K562 (cell line): Measurements from ENCODE around the gene CCDC82. TPM values are rescaled to one million over a fixed set of nuclear protein-coding genes. Genes with fewer than 3 reads are reported as not detected.

Source experiments
- ATAC-seq: fragments of 200-7000 bp; cut with Tn5 transposase; 3 replicates; pipeline ENCODE4 v1.9.1; 2020; ENCODE audit warnings: moderate library complexity
- BruUV-seq: library from RNA; stranded (reverse); fragments of 400-500 nt; replicated peaks from 2 replicates; lab custom pipeline; 2021; lab: Mats Ljungman, UMichigan
- CTCF ChIA-PET: fragments of 300-600 bp; formaldehyde crosslinking; extraction: SDS; loops from one replicate; lab custom pipeline; 2021; ENCODE audit warnings: low intra/inter-chr PET ratio; lab: Yijun Ruan, JAX
- POLR2A ChIA-PET: fragments of 300-600, 350-650 bp; sonication (Branson Sonifier 250); formaldehyde crosslinking; extraction: SDS; loops from one replicate; lab custom pipeline; 2021; ENCODE audit warnings: antibody characterized with exemption, inconsistent platforms; lab: Yijun Ruan, JAX
- DNase-seq, 4 experiments: peaks; one replicate each; pipeline versions ENCODE4 v3.0.0 to v3.0.0-alpha.2; 2011 to 2018; ENCODE audit warnings: low spot score in 3 of 4, mixed read lengths in 3 of 4; ENCODE audit errors: extremely low read depth in 1 of 4
- FAIRE-seq: peaks from 2 replicates; lab custom pipeline; 2011; peaks lifted over from hg19 to GRCh38; lab: Jason Lieb, UNC
- H2AFZ ChIP-seq: 2 replicates; pipeline ENCODE4 v1.6.0; 2011; ENCODE audit warnings: low read depth, low read length, control low read depth, inconsistent platforms
- H3K27ac ChIP-seq: fragments of 200-600 bp; 3 replicates; pipeline ENCODE4 v1.8.0; 2011; ENCODE audit warnings: low read depth, mild to moderate bottlenecking, control low read depth, inconsistent platforms, low read length, moderate library complexity, mixed read lengths; ENCODE audit errors: extremely low read depth
- H3K27me3 ChIP-seq, 2 experiments: fragments of 300-600 bp in 1 of 2; 2 replicates in 1 of 2; 3 replicates in 1 of 2; pipeline versions ENCODE4 v1.6.0 to v1.8.0; 2011; ENCODE audit warnings: inconsistent platforms in 2 of 2, low read length in 2 of 2, mild to moderate bottlenecking in 1 of 2, mixed read lengths in 1 of 2, moderate library complexity in 1 of 2; ENCODE audit not compliant: control insufficient read depth in 2 of 2, insufficient read depth in 2 of 2
- H3K36me3 ChIP-seq: fragments of 300-600 bp; 3 replicates; pipeline ENCODE4 v1.8.0; 2011; ENCODE audit warnings: mild to moderate bottlenecking, low read length, inconsistent platforms; ENCODE audit not compliant: control insufficient read depth, insufficient read depth
- H3K4me1 ChIP-seq, 2 experiments: fragments of 200-600 bp in 1 of 2; replicated peaks in 1 of 2; 2 replicates in 1 of 2; 3 replicates in 1 of 2; pipeline versions ENCODE4 v1.5.1 to v1.8.0; 2011; ENCODE audit warnings: inconsistent platforms in 2 of 2, low read length in 2 of 2, mild to moderate bottlenecking in 1 of 2, mixed read lengths in 1 of 2, moderate library complexity in 1 of 2; ENCODE audit not compliant: control insufficient read depth in 2 of 2, insufficient read depth in 2 of 2
- H3K4me2 ChIP-seq: 2 replicates; pipeline ENCODE4 v1.6.1; 2011; ENCODE audit warnings: low read length, control low read depth, inconsistent platforms, mixed read lengths; ENCODE audit not compliant: insufficient read depth
- H3K4me3 ChIP-seq: fragments of 200-600 bp; sonication (generic), shearing (Covaris generic); 2 replicates; pipeline ENCODE4 v1.5.1; 2016; ENCODE audit warnings: control low read depth, inconsistent platforms
- H3K79me2 ChIP-seq: fragments of 200-600 bp; 3 replicates; pipeline ENCODE4 v1.8.0; 2011; ENCODE audit warnings: low read length, inconsistent platforms; ENCODE audit not compliant: control insufficient read depth, insufficient read depth
- H3K9ac ChIP-seq, 2 experiments: 2 replicates each; pipeline versions ENCODE4 v1.6.0 to v1.6.1; 2011; ENCODE audit warnings: low read depth in 2 of 2, low read length in 2 of 2, control low read depth in 1 of 2, inconsistent platforms in 1 of 2, mild to moderate bottlenecking in 1 of 2, mixed read lengths in 1 of 2; ENCODE audit not compliant: insufficient read depth in 1 of 2
- H3K9me1 ChIP-seq: one replicate; pipeline ENCODE4 v1.6.0; 2011; ENCODE audit warnings: inconsistent platforms, mild to moderate bottlenecking, low read length, moderate library complexity; ENCODE audit not compliant: control insufficient read depth, insufficient read depth
- H3K9me3 ChIP-seq: replicated peaks from 2 replicates; pipeline ENCODE4 v1.5.1; 2011; ENCODE audit warnings: low read depth, low read length, inconsistent platforms; ENCODE audit not compliant: control insufficient read depth, insufficient read depth
- H4K20me1 ChIP-seq: replicated peaks from 2 replicates; pipeline ENCODE4 v1.6.1; 2011; ENCODE audit warnings: low read length, inconsistent platforms, mixed read lengths; ENCODE audit not compliant: control insufficient read depth, insufficient read depth
- ARID1B ChIP-seq: fragments of 450-650 bp; IDR thresholded peaks from 2 replicates; pipeline ENCODE4 v1.6.1; 2016; ENCODE audit warnings: antibody characterized with exemption, mild to moderate bottlenecking, inconsistent platforms
- ASH1L ChIP-seq: fragments of 450-650 bp; IDR thresholded peaks from 2 replicates; pipeline ENCODE4 v1.6.1; 2018; ENCODE audit warnings: borderline replicate concordance, mild to moderate bottlenecking, low read depth; ENCODE audit not compliant: partially characterized antibody
- BCOR ChIP-seq: fragments of 450-650 bp; IDR thresholded peaks from 2 replicates; pipeline ENCODE4 v1.6.1; 2016
- FOXA3 ChIP-seq, 2 experiments: fragments of 450-650 bp in 1 of 2; sonication (generic) in 1 of 2; formaldehyde crosslinking; IDR thresholded peaks in 1 of 2; conservative IDR thresholded peaks in 1 of 2; 2 replicates each; pipeline versions ENCODE4 v1.4.0 to v1.8.0; 2020 to 2022; ENCODE audit warnings: mild to moderate bottlenecking in 2 of 2, missing genetic modification reagents in 1 of 2
- GTF2E2 ChIP-seq: fragments of 200-800 bp; sonication (Bioruptor generic); IDR thresholded peaks from 2 replicates; pipeline ENCODE4 v1.6.1; 2016; ENCODE audit warnings: missing genetic modification characterization, missing compliant biosample characterization
- ZBTB33 ChIP-seq: sonication (generic); formaldehyde crosslinking; IDR thresholded peaks from 2 replicates; pipeline ENCODE4 v1.8.1; 2023; ENCODE audit warnings: mild to moderate bottlenecking, missing genetic modification reagents
- ZNF766 ChIP-seq: fragments of 200-800 bp; sonication (Bioruptor generic); conservative IDR thresholded peaks from 2 replicates; pipeline ENCODE4 v1.6.1; 2016; ENCODE audit warnings: missing genetic modification characterization, missing compliant biosample characterization
- WGBS: fragments of 100-300 bp; shearing (Covaris generic); methylation state at CpG from one replicate; pipeline ENCODE4 v1.1.6; 2016; ENCODE audit warnings: low coverage, mixed read lengths; ENCODE audit not compliant: insufficient coverage; ENCODE audit errors: missing lambda C conversion rate; 5-methylcytosine and 5-hydroxymethylcytosine counted together
- in situ Hi-C: fragments of 300-500 bp; cut with MboI; formaldehyde crosslinking; loops from 4 replicates; pipeline ENCODE4 v1.15.0; 2018; ENCODE audit warnings: inconsistent platforms, mixed read lengths
- intact Hi-C: fragments of 100-400 bp; cut with micrococcal nuclease; formaldehyde crosslinking; loops from 2 replicates; pipeline ENCODE4 v1.14.2; 2022
- polyA plus RNA-seq, 8 experiments: library from polyadenylated mRNA; depleted of rRNA in 4 of 8; stranded (reverse) in 5 of 8; unstranded in 3 of 8; fragments of >200 nt; fragmentation: Nextera tagmentation in 2 of 8; fragmentation: Illumina TruSeq in 1 of 8; extraction: Ambion mirVana in 2 of 8; extraction: Trizol in 1 of 8; gene quantifications; 2 replicates each; pipeline versions ENCODE4 v1.2.1 to v1.2.3, GENCODE V29; 2011 to 2014; ENCODE audit warnings: inconsistent platforms in 1 of 8, missing spikeins in 1 of 8
- total RNA-seq, 7 experiments: library from RNA; depleted of rRNA in 6 of 7; stranded (reverse); fragments of >200 nt in 6 of 7; fragmentation: Illumina TruSeq in 2 of 7; extraction: Trizol in 2 of 7; gene quantifications; 2 replicates each; pipeline versions ENCODE4 v1.2.1 to v1.2.3, GENCODE V29; 2011 to 2021; ENCODE audit warnings: low replicate concordance in 1 of 7

CCDC82 gene
- total and polyA plus RNA-seq, 9 of the 15 experiments (the other 6 are each of a cell fraction or from before 2014, with no cell fraction given), result 12.5 to 51.3 (median 24.5) TPM

GRCh38 chr11:96311120-96311568 lies 78.6 kb downstream of the CCDC82 start:
- intact Hi-C loops, result no loop called here
- FAIRE-seq (no peak), DNase-seq (no peak)
- peaks cover 5% of the 10 kb centered on the region; the same call in 2 of the 3 replicates for H3K79me2 ChIP-seq
- no peaks in the 10 kb centered on the region for H3K9me1 ChIP-seq
- peaks cover 8 to 38% of the 10 kb centered on the region in 2 experiments for H3K4me1 ChIP-seq
- ChIA-PET POLR2A (interaction anchor here (0.6 to 5.9 kb wide), 6 partner anchors 10 to 85 kb away, joined by 3 to 42 read pairs (median 3); no protein-coding TSS in a partner anchor), CTCF (no interaction called here)
- H3K4me2 ChIP-seq, result no peak overlapping the region
- H3K9me3 ChIP-seq, result no peaks in the 10 kb centered on the region
- no peaks in the 10 kb centered on the region for H3K36me3 ChIP-seq
- TF ChIP-seq FOXA3 (CRISPR knock-in tag; conservative IDR thresholded peaks at IDR 0.05 in 1 of 2, IDR thresholded peaks at IDR 0.05 in 1 of 2), result peak in 1 of 2 experiments; percentile 58; a peak in 2 of 4 replicates
- no peak for TF ChIP-seq ASH1L
- TF ChIP-seq ZBTB33 (CRISPR knock-in tag), result peak; percentile 70
- TF ChIP-seq ARID1B, result peak; percentile 34; the same call in 1 of the 2 replicates
- no peak for TF ChIP-seq BCOR
- TF ChIP-seq GTF2E2 (tag), result no peak
- no peak for TF ChIP-seq ZNF766 (CRISPR knock-in tag)
- TF ChIP-seq, all 486 proteins: peak for 3
- Histone ChIP-seq H2AFZ (no peak overlapping the region), H3K27me3 (no peaks in the 10 kb centered on the region), H4K20me1 (0 out of 2 replicates have a peak, but pooled peaks cover 4% of the 10 kb centered on the region), H3K4me3 (no peak overlapping the region), H3K27ac (no peak overlapping the region), H3K9ac (no peak overlapping the region)
- in situ Hi-C loops, result no loop called here
- ATAC-seq, result no peak
- no TSS peak for BruUV-seq
- WGBS, result 26% methylated on average over 2 of the region's 2 CpGs
